Left ventricle myocardium superior (tissue), 1 donor: ENCODE results near the gene HNRNPDL. TPM values are rescaled to one million over a fixed set of nuclear protein-coding genes. Genes with fewer than 3 reads are reported as not detected.
"Not testable (repeated sequence)": the region's sequence is repeated elsewhere in the genome, so short reads cannot be mapped to it uniquely, and the experiment has no call there.

Experiments used
- ATAC-seq: fragments of 200-7000 bp; cut with Tn5 transposase; one replicate; pipeline ENCODE4 v1.9.1; 2020; ENCODE audit warnings: mild to moderate bottlenecking, moderate library complexity
- DNase-seq: peaks from one replicate; pipeline ENCODE4 v3.0.0-alpha.2; 2020
- intact Hi-C: fragments of 100-400 bp; cut with micrococcal nuclease; formaldehyde crosslinking; loops from one replicate; pipeline ENCODE4 v1.11.0; 2022
- total RNA-seq: library from RNA; stranded (reverse); fragmentation: NEBNext Ultra II Directional; extraction: Animal tissue kit (Norgen Biotek cat#: 25700); gene quantifications from one replicate; pipeline ENCODE4 v1.2.1, GENCODE V29; 2021
- donor health status: DM: no; HTN: yes; CAD: no; lungs with severe emphysema.

Gene HNRNPDL
- total RNA-seq, 1 donor from 2014 or later: 120 TPM

DNA sequence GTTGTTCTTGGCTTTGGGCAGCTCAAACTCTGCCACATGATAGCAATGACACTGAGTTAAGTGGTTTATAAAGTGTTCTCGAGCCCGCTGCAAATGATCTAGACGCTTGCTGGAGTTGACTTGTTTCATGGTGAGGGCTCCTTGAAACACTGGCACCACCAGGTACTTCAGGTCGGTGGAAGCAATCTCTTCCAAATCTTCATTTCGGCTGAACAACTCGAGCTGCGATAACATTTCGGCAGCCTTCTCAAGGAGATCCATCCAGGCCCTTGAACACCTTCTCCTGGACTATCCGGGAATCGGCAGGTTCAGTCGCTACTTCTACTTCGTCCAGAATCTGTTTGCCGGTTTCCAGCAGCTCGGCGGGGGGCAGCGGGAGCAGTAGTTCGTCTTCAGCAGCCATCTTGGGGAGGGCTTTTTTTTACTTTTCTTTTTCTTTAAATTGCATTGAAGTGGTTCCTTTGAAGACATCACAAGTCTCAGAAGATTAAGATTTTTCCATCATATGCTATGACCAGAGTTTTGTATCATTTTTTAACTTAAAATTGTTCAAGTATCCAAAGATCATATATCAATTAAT is 28.0 kb downstream of the HNRNPDL start:
- ATAC-seq (no peak), DNase-seq (no peak)
- intact Hi-C loops: no loop called here

DNA sequence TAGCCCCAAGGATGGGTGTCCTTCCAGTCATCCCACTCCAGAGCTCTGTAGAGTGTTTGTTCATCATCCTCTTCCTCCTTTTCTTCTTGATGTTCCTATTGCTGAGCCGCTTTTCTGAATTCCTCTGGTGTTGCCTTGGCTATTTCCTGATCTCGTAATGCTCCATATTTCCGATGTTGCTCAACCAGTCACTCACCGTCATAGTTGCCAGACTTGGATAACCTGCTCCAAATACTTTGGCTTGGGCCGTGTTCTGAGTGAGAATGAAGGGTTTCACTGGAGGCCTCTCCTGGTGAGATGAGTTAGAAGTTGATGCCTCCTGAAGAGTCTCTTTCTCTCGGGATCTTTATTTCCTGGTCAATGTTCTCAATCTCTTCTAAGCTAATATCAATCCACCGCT is 28.7 kb downstream of the HNRNPDL start:
- no peak for ATAC-seq
- DNase-seq: no peak
- intact Hi-C loops: no loop called here

DNA sequence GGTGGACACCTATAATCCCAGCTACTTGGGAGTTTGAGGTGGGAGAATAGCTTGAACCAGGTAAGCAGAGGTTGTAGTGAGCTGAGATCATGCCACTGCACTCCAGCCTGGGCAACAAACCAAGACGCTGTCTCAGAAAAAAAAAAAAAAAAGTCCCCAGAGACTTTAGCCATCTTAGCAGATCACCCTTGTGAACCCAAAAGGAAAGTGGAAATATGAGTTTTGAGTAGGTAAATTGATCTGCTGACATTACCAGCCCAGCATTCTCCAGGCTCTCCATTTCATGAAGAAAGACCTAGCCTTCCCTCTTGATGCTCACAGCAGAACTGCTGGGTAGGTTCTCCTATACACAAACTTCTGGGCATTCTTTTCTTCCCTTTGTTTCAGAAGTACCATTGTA is 32.0 kb downstream of the HNRNPDL start:
- intact Hi-C loops: no loop called here
- no peak for DNase-seq
- no peak for ATAC-seq

DNA sequence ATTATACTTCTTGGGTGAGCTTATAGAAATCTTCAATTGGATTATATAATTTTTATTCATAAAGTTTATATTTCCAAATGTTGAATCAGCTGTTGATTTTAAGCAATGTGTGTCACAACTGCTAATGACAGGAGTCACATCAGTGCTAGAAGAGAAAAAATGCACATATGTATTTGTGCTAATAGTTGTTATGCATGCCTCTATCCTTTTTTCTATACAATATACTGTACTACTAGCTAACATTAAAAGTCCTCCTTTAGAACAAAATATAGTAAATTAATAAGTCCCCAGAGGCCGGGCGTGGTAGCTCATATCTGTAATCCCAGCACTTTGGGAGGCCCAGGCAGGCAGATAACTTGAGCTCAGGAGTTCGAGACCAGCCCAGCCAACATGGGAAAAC is 32.7 kb downstream of the HNRNPDL start:
- ATAC-seq: no peak
- intact Hi-C loops: no loop called here
- no peak for DNase-seq

DNA sequence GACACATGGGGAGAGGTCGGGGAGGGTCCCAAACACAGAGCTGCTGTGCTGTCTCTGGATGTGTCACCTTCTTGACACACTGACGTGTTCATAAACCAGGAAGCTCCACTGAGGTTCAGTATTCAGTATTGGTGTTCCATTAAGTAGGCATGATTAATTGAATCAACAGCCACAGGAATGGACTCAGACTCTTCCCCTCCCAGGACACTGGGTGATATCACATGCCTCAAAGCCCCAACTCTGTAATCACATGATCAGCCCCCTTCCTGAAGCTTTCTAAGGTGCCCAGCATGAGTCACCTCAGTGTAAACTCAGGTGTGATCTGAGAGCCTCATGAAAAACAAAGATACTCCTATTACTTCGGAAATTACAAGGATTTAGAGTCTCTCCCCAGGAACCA is 35.4 kb downstream of the HNRNPDL start:
- intact Hi-C loops: no loop called here
- no peak for DNase-seq
- ATAC-seq: no peak

DNA sequence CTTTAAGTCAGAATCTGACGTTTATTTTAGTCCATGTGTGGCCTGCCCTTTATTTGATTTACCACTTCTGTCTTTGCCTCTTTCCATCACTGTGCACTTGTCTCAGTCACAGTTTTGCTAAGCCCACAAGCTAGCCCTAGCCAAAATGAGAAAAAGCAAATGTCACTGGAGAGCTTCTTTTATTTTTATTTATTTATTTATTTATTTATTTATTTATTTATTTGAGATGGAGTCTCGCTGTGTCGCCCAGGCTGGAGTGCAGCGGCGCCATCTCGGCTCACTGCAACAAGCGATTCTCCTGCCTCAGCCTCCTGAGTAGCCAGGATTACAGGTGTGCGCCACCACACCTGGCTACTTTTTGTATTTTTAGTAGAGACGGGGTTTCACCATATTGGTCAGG is 40.2 kb downstream of the HNRNPDL start:
- ATAC-seq, DNase-seq, intact Hi-C loops: not testable (repeated sequence)

DNA sequence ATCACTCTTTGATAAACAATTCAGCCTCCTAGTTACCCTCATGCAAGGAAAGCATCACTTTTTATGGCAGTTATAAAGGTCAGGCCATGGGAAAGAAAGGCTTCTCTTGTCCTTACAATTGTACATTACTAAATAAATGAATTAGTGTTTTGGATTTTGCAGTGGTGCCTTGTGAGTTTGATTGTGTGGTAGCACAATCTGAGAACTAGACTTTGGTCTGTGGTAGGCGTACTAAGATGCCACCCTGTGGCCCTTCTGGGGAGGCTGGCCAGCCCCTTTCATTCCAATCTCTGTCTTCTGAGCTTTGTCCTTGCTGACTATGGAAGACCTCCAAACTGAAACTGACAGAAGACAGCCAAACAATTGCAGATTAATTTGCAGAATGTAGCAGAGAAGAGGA is 41.9 kb downstream of the HNRNPDL start:
- intact Hi-C loops: no loop called here
- DNase-seq (no peak), ATAC-seq (peak; percentile 73)

DNA sequence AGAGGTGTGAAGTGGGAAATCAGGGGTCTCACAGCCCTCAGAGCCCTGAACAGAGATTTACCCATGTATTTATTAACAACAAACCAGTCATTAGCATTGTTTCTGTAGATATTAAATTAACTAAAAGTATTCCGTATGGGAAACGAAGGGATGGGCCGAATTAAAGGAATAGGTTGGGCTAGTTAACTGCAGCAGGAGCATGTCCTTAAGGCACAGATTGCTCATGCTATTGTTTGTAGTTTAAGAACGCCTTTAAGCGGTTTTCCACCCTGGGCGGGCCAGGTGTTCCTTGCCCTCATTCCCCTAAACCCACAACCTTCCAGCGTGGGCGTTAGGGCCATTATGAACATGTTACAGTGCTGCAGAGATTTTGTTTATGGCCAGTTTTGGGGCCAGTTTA is 44.0 kb downstream of the HNRNPDL start:
- intact Hi-C loops, ATAC-seq, DNase-seq: not testable (repeated sequence)

DNA sequence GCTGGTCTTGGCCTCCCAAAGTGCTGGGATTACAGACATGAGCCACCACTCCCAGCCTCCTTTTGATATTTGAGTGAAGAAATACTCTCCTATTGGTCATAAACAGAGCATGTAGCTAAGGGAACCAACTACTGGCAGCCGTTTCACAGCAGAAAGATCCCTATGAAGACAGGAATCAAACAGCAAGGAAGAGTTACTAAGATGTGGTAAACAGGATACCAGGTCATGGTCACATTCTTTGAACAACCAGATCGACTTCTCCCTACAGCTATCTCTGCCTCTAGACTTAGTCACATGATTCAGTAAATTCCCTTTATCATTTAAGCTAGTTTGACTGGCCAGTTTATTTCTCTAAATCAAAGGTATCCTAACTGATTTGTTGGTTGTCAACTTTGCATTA is 47.5 kb downstream of the HNRNPDL start:
- intact Hi-C loops: no loop called here

DNA sequence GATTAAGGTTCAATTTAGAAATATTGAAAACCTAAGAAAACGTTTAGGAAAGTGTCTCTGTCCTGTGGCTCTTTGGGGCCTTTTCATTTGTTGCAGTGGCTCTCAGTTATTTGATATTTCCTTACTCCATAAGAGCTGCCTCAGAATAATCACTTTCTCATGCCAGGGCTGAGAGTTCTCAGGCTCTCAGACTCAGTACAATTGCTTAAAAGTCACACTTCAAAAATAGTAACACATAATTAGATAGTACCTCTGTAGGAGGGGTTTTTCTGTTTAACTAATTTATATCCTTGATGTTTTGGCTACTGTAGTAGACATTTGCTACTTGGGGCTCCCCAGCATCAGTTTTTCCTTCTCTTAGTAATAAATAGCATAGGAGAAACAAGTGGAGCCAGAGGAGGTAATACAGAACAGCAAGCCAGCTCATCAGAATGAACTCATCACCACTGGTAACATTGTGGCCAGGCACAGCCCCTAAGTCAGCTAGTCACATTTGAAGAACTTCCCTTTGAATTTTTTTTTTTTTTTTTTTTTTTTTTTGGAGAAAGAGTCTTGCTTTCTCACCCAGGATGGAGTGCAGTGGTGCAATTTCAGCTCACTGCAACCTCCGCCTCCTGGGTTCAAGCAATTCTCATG is 48.5 kb downstream of the HNRNPDL start:
- ATAC-seq: peak; percentile 60
- no peak for DNase-seq
- intact Hi-C loops: no loop called here

More for the DNA sequence above, 47.5 kb downstream of the HNRNPDL start:
- no peak for ATAC-seq
- DNase-seq: no peak

DNA sequence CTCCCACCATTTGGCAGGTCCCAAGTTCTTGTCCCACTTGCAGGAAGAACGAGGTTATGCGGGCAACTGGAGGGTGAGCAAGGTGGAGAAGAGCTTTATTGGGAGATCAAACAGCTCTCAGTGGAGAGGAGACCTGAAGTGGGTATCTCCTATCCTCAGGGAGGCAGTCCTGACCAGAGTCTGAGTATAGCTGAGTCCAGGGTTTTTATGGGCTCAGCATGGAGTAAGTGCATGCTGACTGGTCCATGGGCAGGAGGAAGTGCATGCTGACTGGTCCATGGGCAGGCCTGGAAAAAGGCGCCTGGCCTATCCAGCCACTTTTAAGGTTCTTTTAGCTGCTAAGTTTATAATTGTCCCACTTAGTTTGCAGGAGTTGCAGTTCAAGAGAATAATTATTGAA is 49.0 kb downstream of the HNRNPDL start:
- intact Hi-C loops: no loop called here
- DNase-seq (no peak), ATAC-seq (peak; percentile 31)

DNA sequence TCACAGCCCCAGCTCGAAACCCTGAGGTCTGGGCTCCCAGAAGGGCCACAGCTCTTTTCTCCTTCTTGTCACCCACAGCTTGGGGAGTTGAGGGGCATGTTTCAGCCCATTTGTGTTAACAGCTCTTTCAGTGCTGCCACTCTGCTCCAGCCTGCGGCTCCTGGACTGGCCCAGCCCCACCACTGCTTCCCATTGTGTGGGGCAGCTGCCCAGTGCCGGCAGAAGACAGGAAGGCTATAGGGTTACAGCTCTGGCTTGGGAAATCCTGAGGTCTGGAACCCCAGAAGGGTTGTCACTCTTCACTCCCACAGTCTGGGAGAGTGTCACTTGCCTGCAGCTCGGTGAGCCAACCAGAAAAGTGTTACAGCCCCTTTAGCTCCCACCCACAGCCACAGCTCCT is 49.4 kb downstream of the HNRNPDL start:
- no peak for DNase-seq
- intact Hi-C loops: no loop called here
- ATAC-seq: peak; percentile 7

DNA sequence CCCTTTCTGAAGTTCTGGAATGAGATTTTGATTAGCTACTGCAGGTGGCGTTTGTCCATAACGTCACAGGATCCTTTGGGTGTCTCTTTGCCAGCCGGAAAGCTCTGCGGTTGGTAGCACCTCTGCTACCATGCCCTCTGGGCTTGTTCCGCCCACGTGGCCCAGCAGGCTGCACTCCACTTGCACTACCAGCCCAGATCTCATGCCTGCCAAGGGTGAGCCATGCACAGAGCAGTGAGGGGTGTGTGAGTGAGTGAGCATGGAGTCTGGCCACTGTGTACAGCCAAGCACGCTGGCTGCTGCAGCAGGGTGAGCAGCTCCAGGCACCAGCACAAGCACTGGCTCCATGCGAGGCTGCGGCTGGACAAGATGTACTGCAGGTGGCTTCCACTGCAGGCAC is 49.9 kb downstream of the HNRNPDL start:
- intact Hi-C loops: no loop called here
- DNase-seq (peak; percentile 82), ATAC-seq (peak; percentile 97)

DNA sequence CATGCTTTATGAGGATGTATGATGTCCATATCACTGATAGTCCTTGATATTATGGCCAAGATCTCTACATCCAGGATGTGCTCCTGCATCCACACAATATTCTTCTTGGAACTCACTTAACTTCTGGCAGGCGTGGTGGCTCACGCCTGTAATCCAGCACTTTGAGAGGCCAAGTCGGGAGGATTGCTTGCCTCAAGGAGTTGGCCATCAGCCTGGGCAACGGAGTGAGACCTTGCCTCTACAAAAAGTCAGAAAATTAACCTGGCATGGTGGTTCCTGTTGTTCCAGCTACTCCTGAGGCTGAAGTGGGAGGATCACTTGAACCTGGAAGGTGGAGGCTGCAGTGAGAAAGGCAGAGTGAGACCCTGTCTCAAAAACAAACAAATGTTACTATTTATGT is 54.2 kb downstream of the HNRNPDL start:
- intact Hi-C loops: loop anchor here (5.0 kb wide), 1 partner anchor 51 kb away; no protein-coding TSS in a partner anchor
- DNase-seq: no peak
- ATAC-seq: no peak

DNA sequence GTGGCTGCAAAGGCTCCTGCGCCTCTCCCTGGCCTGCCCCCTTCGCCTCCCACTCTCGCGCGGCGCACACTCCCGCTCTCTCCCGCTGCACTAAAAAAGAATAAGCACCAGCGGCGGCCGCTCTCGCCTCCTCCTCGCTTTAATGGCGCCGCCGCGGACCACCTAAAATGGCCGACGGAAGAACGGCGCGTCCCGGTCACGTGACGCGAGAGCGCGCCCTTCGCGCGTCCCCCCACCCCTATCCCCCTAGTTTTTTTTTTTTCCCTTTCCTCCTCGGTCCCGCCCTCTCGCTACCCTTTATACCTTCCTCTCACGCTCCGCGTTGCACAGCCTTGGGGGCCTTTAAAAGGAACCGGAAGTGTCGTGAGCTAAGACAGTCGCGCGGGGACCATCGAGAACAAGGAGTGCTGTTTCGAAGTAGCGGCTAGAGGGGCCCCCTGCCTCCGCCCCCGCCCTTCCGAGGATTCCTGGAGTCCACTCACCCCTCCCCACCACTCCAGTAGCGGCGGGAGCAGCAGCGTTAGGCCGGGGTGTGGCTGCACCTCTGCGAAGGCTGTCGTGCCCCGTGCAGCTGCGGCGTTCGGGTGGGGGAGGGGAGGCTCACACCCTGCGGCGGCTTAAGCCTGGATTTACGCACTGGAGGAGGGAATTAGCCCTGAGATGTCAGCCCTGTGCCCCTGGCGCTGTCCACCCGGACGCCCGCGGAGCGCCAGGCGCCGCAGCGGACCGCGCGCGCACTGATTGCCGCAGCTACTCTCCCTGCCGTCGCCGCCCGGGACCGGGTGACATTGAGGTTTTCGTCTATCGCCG is 56.2 kb downstream of the HNRNPDL start, which contains the start of gene HNRNPD:
HNRNPD (minus strand) TSS at position 176 of the 810 bp plus-strand sequence. CDS start 313 bp downstream, outside the sequence.
- intact Hi-C loops: no loop called here
- ATAC-seq (peak; percentile 92), DNase-seq (peak; percentile 98)

DNA sequence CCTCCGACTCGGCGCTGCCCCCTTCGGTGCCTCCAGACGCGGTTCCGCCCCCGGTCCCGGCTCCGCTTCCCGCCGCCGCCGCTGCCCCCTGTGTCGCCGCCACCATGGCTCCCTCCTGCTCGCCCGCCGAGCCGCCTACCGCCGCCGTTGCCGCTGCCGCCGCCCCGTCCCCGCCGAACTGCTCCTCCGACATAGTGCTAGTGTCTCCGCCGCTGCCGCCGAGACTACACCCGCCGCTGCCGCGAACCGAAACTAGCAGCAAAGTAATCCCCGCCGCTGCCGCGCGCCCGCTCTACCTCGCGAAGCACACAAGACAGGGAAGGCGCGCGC is 56.8 kb downstream of the HNRNPDL start:
- intact Hi-C loops: no loop called here
- DNase-seq (no peak), ATAC-seq (peak; percentile 14)

Other genes starting within 250 kb of the HNRNPDL start
- 113 TPM for gene HNRNPD, start 56.5 kb downstream of the HNRNPDL start, total RNA-seq
- gene ENOPH1, start 128 bp upstream of the HNRNPDL start, total RNA-seq: 14.5 TPM
- gene TMEM150C, start 131.5 kb upstream of the HNRNPDL start, total RNA-seq: 19.6 TPM